HG03108 (cell line): Measurements from ENCODE around the gene CNTN2.

Experiments
- ATAC-seq: cut with Tn5 transposase; IDR thresholded peaks from one replicate; pipeline ENCODE4 v1.9.1; 2021; ENCODE audit warnings: moderate library complexity; ENCODE audit not compliant: unreplicated experiment

The CNTN2 gene

GRCh38 chr1:205020466-205020865, 22.5 kb upstream of the CNTN2 start:
- ATAC-seq: no peak

GRCh38 chr1:205024679-205025078, 18.3 kb upstream of the CNTN2 start:
- no peak for ATAC-seq

GRCh38 chr1:205025239-205025638, 17.8 kb upstream of the CNTN2 start:
- no peak for ATAC-seq

GRCh38 chr1:205026181-205026580, 16.8 kb upstream of the CNTN2 start:
- ATAC-seq: no peak

GRCh38 chr1:205028390-205028789, 14.6 kb upstream of the CNTN2 start:
- ATAC-seq: no peak

- ATAC-seq: no peak
Observed at GRCh38 chr1:205028924-205029323, 14.1 kb upstream of the CNTN2 start.

GRCh38 chr1:205030241-205030640, 12.8 kb upstream of the CNTN2 start:
- no peak for ATAC-seq

GRCh38 chr1:205030896-205031295, 12.1 kb upstream of the CNTN2 start:
- ATAC-seq: no peak

GRCh38 chr1:205032508-205032907, 10.5 kb upstream of the CNTN2 start:
- ATAC-seq: no peak

- ATAC-seq: no peak
Observed at GRCh38 chr1:205037539-205037938, 5.5 kb upstream of the CNTN2 start.

- ATAC-seq: no peak
Observed at GRCh38 chr1:205038132-205038786, 4.8 kb upstream of the CNTN2 start.

- ATAC-seq: no peak
Observed at GRCh38 chr1:205041001-205041715, 1.9 kb upstream of the CNTN2 start.

- no peak for ATAC-seq
Observed at GRCh38 chr1:205041998-205042910, 758 bp upstream of the CNTN2 start.

- no peak for ATAC-seq
Observed at GRCh38 chr1:205043866-205044265, 854 bp downstream of the CNTN2 start.

- no peak for ATAC-seq
Observed at GRCh38 chr1:205044741-205045140, 1.7 kb downstream of the CNTN2 start.

- ATAC-seq: no peak
Observed at GRCh38 chr1:205045146-205045545, 2.1 kb downstream of the CNTN2 start.

- ATAC-seq: no peak
Observed at GRCh38 chr1:205046870-205047269, 3.9 kb downstream of the CNTN2 start.

GRCh38 chr1:205047764-205048231, 4.8 kb downstream of the CNTN2 start:
- no peak for ATAC-seq

GRCh38 chr1:205048382-205048781, 5.4 kb downstream of the CNTN2 start:
- ATAC-seq: no peak

- no peak for ATAC-seq
Observed at GRCh38 chr1:205049479-205049878, 6.5 kb downstream of the CNTN2 start.

- no peak for ATAC-seq
Observed at GRCh38 chr1:205052690-205053089, 9.7 kb downstream of the CNTN2 start.
